GDM1 (cell line): Measurements from ENCODE around the gene C11orf68.
A peak's percentile ranks its signal among the peaks of the same experiment; 100 is the strongest.
"Not testable (repeated sequence)": the region's sequence is repeated elsewhere in the genome, so short reads cannot be mapped to it uniquely, and the experiment has no call there.

Experiments used
- DNase-seq: peaks from one replicate; lab custom pipeline; 2025; lab: John Stamatoyannopoulos, UW

Gene C11orf68

DNA sequence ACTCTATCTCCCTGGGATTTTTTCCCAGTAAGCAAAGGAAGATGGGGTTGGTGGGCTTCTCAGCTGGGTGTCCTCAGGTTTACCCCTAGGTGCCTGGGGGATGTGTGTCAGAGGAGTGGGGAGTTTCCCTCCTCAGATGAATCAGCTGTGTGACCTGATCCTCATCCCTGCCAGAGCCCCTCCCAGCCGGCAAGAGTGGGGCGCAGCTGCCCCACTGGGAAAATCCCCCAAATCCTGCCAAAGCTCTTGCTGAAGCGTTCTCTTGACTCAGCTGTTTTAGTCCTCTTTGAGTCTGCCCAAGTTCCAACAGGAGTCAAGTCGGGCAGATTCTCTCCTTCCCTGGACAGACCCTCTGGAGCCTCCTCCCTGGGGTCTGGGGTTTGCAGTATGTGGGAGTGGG is 6.0 kb downstream of the C11orf68 start:
- no peak for DNase-seq

DNA sequence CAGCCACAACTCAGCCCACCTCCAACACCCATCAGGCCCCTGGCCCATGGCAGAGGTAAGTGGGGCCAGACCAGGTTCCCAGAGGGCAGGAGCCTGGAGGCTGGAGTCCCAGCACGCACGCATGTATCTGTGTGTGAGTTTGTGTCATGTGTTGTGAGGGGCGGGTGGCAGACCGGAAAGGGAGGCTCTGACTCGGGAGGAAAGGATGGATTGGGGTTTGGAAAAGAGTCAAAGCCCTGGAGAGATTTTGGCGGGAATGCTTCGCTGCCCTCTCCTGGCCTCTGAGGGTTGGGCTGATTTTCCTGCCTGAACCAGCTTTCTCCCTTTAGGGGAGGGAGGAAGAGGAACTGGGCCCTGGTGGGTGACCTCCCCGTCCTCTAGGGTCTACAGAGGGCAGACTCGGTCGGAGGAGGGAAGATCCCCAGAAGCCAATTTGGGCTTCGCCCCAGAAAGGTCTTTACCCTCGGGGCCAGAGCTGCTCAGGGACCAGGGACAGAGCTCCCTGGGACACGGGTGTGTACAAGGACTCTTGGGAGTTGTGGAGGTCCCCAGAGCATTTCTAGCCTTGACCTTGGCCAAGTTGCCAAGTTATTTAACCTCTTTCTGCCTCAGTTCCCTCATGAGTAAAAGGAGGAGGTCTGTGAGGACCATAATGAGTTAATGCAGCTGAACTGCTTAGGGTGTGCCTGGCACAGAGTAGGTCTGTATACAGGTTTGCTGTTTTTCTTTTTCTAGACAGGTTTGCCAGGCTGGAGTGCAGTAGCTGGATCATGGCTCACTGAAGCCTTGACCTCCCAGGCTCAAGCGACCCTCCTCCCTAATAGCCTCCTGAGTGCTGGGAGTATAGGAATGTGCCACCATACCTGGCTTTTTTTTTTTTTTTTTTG is 6.9 kb downstream of the C11orf68 start:
- peak; percentile 47 for DNase-seq

DNA sequence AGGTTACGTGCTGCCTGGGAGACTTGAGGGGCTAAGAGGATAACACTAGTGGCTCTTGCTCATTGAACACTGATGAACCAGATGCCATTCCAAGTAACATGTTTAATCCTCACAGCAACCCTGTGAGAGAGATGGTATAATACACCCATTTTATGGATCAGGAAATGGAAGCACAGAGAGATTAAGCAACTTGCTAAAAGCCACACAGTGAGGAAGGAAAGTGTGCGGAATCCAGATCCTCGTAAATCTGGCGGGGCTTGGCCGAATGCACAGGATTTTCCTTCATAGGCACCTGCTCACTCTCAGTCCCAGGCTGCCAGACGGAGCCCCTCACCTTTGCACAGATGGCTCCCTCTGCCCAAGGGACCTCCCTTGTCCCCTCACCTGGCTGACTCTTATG is 11.0 kb downstream of the C11orf68 start:
- no peak for DNase-seq

DNA sequence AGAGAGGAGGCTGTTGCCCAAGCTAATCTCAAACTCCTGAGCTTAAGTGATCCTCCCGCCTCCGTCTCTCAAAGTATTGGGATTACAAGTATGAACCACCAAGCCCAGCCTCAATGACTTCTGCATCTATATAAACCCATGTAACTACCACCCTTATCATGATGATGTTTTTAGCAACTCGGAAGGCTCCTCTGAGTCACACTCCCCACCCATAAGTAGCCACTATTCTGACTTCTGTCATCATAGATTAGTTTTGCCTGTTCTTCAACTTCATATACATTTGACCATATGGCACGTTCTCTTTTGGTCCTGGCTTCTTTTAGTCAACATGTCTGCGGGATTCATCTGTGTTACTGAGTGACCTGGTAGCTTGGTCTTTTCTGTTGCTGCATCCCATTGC is 12.3 kb downstream of the C11orf68 start:
- DNase-seq: no peak

DNA sequence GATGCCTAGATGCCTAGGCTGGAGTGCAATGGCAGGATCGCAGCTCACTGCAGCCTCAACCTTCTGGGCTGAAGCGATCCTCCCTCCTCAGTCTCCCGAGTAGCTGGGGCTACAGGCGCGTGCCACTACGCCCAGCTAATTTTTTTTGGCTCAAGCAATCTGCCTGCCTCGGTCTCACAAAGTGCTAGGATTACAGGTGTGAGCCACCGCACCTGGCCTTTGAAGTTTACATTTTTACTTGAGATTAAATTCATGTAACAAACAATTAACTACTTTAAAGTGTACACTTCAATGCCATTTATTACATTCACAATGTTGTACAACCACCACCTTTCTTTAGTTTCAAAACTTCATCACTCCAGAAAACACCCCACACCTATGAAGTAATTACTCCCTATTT is 15.1 kb downstream of the C11orf68 start:
- DNase-seq: no peak

DNA sequence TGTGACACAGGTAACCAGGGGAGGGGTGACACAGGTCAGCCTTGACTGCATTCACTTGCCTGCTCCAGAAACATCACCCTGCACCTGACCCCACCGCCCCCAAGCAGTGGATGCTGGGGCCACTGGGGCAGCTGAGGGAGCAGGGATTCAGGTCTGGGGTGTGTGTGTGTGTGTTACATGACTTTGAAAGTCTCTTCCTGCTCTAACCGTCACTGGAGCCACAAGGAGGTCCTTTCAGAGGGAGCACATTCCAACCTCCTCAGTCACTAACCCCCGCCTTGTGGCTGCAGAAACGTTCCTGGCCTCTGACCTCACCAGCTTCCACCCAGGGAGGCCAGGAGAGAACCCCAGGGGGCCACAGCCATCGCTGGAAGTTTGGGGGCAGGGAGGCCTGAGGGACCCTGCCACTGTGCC is 15.8 kb downstream of the C11orf68 start:
- DNase-seq: peak; percentile 28

DNA sequence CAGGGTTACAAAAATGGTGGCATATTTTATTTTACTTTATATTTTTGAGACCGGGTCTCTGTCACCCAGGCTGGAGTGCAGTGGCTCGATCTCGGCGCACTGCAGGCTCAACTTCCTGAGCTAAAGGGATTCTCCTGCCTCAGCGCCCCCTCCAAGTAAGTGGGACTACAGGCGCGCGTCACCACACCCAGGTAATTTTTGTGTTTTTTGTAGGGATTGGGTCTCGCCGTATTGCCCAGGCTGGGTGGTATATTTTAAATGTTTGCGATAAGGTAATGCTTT is 18.0 kb downstream of the C11orf68 start:
- no peak for DNase-seq

DNA sequence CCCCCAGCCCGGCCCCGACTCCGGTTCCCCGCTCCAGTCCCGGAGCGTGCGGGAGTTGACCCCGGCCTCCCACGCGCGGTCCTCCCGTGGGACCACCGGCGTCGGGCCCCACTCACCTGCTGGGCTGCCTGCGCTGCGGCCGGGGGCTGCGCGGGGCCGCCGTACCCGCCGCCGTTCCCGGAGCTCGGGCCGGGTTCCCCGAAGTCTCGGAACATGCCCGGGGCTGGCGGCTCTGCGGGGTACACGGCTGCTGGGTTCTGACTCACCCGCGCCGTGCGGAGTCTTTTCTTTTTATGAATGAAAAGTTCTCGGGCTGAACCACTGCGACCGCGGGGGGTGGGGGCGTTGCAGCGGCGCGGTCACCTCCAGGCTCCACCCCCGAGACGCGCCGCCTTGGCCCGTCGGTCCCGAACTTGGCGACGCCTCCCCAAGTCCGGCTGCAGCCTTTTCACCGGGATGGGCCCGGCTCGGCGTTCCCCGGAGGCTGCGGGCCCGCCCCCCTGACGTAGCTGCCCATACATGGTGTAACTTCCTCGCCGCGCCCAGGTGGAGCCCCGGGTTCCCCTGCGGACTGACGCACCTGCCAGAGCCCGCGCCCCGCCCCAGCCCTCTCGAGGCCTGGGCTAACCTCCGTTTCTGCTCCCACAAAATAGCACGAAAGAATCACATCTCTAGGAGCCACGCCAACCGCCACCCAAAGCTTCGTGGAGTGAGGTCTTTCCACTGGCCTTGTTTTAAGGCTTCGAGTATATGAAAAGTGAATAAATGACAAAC is 18.6 kb downstream of the C11orf68 start, which contains the start of gene FOSL1:
Gene FOSL1 (minus strand): TSS at position 264 of the 774 bp plus-strand sequence. CDS start 49 bp downstream, at position 215.
- peak; percentile 89 for DNase-seq

DNA sequence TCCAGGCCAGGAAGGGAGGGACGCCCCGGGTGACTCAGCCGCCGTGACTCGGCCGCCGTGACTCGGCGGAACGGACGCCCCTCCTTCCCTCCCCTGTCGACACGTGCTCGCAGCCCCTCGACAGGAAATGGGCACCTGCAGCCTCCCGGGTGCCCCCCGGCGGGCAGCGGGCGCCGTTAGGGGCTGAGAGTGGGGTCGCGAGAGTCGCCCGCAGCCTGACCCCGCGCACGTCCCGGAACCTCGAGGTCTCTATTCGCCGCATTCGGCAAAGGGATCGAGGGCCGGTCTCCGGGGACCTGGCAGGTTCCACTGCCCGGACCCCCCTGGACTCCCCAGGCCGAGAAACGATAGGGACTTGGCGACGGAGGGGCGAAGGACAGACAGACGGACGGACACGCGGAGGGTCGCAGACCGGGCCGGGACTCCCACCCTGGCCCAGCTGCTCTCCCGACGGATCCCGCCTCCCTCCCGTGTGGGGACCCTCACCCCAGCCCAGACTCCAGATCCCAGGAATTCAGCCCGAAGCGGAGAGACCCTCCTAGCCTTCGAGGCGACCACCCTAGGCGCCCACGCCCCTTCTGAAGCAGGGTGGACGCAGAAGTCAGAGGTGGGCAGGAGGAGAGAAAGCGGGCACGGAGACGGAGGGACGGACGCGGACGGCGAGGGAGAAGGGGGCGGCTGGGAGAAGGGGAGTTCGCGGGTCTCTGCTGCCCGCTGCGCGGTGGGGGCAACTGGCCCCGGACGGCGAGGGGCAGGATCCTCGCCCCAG is 19.3 kb downstream of the C11orf68 start:
- DNase-seq: peak; percentile 72

DNA sequence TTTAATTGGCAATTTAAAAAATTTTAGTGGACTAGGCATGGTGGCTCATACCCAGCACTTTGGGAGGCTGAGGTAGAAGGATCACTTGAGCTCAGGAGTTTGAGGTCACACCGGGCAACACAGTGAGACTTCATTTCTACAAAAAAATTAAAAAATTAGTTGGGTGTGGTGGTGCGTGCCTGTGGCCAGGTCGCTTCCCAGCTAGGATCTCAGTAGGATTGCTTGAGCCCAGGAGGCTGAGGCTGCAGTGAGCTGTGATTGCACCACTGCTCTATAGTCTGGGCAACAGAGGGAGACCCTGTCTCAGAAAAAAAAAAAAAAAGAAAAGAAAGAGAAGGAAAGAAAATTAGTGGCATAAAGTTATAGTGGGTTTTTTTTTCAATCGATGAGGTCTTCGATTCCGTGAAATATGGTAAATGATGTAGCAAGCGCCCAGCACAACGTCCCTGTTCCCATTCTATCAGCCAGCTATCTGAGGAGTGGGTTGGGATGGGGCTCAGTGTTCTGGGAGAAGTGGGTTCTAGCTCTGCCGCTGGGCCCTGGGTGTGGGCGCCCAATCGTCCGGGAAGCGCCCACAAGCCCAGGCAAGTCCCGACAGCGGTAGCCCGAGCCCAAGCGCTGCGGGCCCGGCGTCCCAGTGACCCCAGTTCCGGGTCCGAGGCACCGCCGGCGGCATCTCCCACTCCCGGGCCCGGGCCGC is 20.1 kb downstream of the C11orf68 start:
- DNase-seq: no peak

DNA sequence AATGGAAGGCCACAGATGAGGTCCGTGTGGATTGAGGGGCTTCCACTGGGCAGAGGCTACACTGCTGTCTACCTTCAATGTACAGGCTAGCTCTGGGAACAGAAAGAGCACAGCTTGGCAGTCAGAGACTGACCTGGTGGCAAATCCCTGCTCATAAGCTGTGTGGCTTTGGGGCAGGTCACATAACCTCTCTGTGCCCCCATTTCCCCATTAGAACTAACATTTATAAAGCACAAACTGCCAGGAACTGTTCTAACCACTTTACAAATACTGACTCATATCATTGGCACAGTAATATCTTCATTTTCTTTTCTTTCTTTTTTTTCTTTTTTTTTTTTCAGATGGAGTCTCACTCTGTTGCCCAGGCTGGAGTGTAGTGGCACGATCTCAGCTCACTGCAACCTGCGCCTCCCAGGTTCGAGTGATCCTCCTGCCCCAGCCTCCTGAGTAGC is 21.8 kb downstream of the C11orf68 start:
- no peak for DNase-seq

DNA sequence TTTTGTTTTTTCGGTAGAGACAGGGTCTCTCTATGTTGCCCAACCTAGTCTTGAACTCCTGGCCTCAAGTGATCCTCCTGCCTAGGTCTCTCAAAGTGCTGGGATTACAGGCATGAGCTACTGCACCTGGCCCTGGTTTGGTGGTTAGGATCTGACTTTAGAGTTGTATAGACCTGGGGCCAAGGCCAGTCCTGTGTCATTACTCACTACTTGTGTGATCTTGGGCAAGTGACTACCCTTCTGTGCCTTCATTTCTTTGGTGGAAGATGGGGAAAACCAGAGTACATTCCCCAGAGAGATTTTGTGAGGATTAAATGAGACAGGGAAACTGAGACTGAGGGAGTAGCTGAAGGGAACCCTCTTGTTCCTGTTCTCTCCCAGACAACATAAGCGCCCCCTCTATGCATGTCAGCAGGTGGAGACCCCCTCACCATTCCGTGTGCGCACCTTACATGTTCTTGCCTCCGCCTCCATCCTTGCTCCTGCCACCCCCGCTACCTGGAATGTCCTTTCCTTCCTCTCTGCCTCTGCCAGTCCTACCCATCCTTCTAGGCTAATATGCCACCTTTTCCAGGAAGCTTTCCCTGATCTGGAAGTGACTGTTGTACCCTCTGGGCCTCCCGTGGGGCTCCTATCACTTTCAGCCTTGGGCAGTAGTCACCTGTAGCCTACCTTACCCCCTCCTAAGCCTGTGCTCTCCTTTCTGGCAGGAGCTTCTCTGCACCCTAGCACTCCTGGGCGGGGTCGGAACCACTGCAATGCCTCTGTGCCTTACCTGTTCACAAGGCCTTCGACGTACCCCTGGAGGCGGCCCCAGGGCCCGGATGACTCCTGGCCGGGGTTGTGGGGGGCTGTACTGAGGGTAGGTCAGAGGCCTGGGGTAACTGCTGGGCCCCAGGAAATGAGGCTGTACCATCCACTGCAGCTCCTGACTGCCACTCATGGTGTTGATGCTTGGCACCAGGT is 22.5 kb downstream of the C11orf68 start:
- no peak for DNase-seq

DNA sequence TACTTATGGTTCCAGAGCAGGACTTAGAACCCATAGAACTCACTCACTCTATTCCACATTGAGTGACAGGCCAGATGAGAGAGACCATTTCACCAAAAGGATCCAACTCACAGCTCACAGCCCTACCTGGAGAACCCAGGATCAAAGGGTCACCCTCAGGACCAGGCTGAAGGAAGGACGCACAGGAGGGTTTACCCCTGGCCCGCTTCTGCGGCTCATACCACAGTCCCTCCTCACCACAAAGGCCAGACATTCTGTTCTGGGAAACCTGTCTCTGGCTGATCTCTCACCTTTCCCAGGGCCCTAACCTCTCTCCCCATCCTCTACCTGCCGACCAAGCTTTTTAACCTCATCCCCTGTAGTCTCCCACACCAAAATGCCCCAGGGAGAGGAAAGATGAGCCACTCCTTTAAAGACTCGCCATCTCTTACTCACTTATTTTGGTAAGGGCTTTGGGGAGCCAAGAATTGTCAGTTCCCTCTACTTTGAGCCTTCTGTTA is 23.3 kb downstream of the C11orf68 start:
- no peak for DNase-seq

DNA sequence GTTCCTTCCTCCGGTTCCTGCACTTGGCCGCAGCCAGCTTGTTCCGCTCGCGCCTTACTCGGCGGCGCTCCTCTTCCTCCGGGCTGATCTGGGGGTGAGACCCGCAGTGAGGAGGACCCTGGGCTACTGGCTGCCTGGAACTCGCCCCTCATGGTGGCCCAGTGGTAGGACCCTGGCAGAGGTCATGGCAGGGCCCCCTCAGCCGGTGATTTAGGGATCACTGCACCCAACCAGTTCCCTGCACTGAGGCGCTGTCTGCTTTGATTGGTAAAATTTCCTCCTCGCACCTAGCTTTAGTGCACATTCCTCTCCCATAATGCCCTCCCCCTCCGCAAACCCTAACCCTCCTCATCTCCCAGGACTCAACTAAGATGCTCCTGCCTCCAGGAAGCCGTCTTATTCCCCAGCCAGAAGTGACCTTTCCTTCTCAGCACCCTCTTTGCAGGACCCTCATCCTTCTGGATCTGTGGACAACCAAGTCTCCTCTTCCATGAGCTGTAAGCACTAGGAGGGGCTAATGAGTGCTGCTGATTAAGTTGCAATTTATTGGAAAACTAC is 24.7 kb downstream of the C11orf68 start:
- DNase-seq: peak; percentile 72

DNA sequence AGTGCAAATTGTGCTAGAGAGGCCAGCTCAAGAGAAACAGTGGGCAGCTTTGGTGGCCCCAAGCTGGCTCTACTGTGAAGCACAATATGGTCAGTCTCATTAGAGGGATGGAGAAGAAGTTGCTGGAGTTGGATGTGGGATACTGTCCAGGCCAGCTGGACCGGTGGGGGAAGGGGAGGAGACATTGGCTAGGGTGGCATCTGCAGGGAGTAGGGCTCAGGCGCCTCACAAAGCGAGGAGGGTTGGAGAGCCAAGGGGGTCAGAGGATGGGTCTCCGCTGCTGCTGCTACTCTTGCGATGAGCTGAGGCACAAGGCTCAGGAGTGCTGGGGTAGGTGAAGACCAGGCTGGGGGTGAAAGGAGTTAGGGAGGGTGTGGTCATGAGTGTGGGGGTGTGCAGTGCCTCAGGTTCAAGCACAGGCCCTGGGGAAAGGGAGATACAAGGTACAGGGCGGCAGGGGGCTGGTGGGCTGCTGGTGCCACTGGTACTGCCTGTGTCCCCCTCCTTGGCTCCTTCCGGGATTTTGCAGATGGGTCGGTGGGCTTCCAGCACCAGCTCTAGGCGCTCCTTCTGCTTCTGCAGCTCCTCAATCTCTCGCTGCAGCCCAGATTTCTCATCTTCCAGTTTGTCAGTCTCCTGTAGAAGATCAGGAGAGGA is 26.1 kb downstream of the C11orf68 start:
- no peak for DNase-seq

DNA sequence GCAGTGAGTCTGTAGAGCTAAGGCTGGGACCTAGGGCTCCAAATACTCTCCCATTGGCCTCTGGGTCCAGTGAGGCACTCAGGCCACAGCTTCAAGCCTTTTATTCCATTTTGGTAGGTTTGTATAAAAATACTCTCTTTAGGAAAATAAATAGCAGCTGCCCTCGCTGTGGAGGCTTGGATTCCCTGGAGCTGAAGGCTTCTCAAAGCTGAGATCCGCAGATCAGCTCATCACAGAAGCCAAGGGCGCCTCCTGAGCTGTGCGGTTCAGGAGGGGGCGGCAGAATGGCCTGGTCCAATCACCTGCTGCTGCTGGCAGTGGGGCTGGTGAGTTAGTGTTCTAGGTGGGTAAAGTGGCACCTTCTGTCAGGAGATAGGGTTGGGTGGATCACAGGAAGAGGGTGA is 26.7 kb downstream of the C11orf68 start:
- DNase-seq: not testable (repeated sequence)

DNA sequence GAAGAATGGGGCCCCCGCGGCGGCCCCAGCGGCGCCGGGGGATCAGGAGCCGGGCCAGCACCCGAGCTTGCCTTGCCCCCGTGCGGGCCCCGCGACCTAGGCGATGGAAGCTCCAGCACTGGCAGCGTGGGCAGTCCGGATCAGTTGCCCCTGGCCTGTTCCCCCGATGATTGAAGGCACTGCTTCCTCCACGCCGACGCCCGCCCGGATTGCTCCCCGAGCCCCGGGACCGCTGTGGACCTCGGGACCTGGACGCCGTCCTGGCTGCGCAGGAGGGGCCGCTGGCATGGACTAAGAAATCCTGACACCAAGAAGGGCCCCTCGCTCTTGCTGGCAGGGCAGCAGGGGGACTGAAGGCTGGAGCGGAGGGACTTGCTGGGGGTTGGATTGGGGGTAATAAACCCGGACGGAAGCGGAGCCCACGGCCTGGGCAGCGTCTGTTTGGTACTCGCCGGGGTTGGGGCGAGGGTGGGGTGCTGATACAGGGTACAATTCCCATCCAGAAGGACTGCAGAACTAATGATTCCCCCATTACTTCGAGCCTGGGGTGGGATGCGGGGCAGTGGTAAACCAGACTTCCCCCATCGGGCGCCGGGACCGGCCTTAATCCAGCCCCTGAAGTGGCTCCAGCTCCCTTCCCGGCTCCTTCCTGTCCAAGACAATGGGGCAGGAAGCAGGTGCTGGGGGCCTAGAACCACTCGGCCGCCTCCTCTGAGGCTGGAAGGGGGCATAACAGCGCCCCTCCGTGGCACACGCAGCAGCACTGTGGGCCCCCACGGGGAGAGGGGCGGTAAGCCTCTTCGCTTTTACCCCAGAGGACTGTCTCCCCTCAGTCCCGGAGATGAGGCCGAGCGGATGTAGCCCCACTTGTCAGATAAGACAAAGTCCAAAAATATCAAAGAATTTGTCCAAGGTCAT is 27.4 kb downstream of the C11orf68 start:
- DNase-seq: peak; percentile 29
